GM18873 (cell line): ENCODE data around the gene FTSJ1.
A peak's percentile ranks its signal among the peaks of the same experiment; 100 is the strongest.
"Not testable (repeated sequence)": the region's sequence is repeated elsewhere in the genome, so short reads cannot be mapped to it uniquely, and the experiment has no call there.

Source experiments
- ATAC-seq: cut with Tn5 transposase; IDR thresholded peaks from one replicate; pipeline ENCODE4 v1.9.1; 2021; ENCODE audit warnings: mild to moderate bottlenecking, moderate library complexity, moderate number of reproducible peaks; ENCODE audit not compliant: unreplicated experiment, low FRiP score

FTSJ1 gene

GRCh38 chrX:48475774-48476577, at the start of gene FTSJ1:
Gene FTSJ1 (plus strand): TSS chrX:48476199. CDS start chrX:48478048, 1,849 bp downstream.
- ATAC-seq, result peak; percentile 81

- not testable (repeated sequence) for ATAC-seq
These were observed 48.8 kb upstream of the FTSJ1 start for GRCh38 chrX:48427027-48427716.

GRCh38 chrX:48429606-48430005, 46.4 kb upstream of the FTSJ1 start:
- ATAC-seq, result not testable (repeated sequence)

GRCh38 chrX:48430166-48430565, 45.8 kb upstream of the FTSJ1 start:
- ATAC-seq, result not testable (repeated sequence)

GRCh38 chrX:48433713-48434112, 42.3 kb upstream of the FTSJ1 start:
- not testable (repeated sequence) for ATAC-seq

GRCh38 chrX:48447201-48447600, 28.8 kb upstream of the FTSJ1 start:
- not testable (repeated sequence) for ATAC-seq

GRCh38 chrX:48450076-48450475, 25.9 kb upstream of the FTSJ1 start:
- ATAC-seq, result no peak

- no peak for ATAC-seq
These were observed 24.3 kb upstream of the FTSJ1 start for GRCh38 chrX:48451708-48452107.

GRCh38 chrX:48456628-48457331, 19.2 kb upstream of the FTSJ1 start:
- no peak for ATAC-seq

GRCh38 chrX:48458711-48459110, 17.3 kb upstream of the FTSJ1 start:
- no peak for ATAC-seq

GRCh38 chrX:48459483-48459882, 16.5 kb upstream of the FTSJ1 start:
- ATAC-seq, result no peak

- ATAC-seq, result no peak
These were observed 16.0 kb upstream of the FTSJ1 start for GRCh38 chrX:48460031-48460430.

- no peak for ATAC-seq
These were observed 15.4 kb upstream of the FTSJ1 start for GRCh38 chrX:48460606-48461005.

GRCh38 chrX:48461830-48462229, 14.2 kb upstream of the FTSJ1 start:
- ATAC-seq, result no peak

- ATAC-seq, result no peak
These were observed 10.6 kb upstream of the FTSJ1 start for GRCh38 chrX:48465336-48465933.

- ATAC-seq, result no peak
These were observed 9.3 kb upstream of the FTSJ1 start for GRCh38 chrX:48466696-48467095.

GRCh38 chrX:48467281-48467761, 8.7 kb upstream of the FTSJ1 start:
- no peak for ATAC-seq

GRCh38 chrX:48468247-48468671, 7.7 kb upstream of the FTSJ1 start:
- no peak for ATAC-seq

GRCh38 chrX:48468693-48469691, 7.0 kb upstream of the FTSJ1 start:
- no peak for ATAC-seq
